Gastrocnemius medialis (tissue), 4 donors: Measurements from ENCODE around the gene TNFRSF21. TPM values are rescaled to one million over a fixed set of nuclear protein-coding genes. Genes with fewer than 3 reads are reported as not detected.

Source experiments
- ATAC-seq, 2 donors: fragments of 150-250 bp; one replicate each; pipeline ENCODE4 v1.9.1; 2016
- DNase-seq, 2 donors: peaks; one replicate each; pipeline ENCODE4 v3.0.0-alpha.2; 2019
- H3K27ac ChIP-seq, 4 donors: fragments of 200-600 bp; sonication (generic); 1 replicate in 1 of 4; 2 replicates in 3 of 4; pipeline ENCODE4 v1.5.1; 2016 to 2018; ENCODE audit warnings: mild to moderate bottlenecking in 2 of 4, moderate library complexity in 1 of 4
- H3K27me3 ChIP-seq, 3 donors: fragments of 200-600 bp; sonication (generic) in 2 of 3; 1 replicate in 1 of 3; 2 replicates in 2 of 3; pipeline versions ENCODE4 v1.5.1 to v1.6.0; 2016 to 2019; ENCODE audit warnings: mild to moderate bottlenecking in 1 of 3, moderate library complexity in 1 of 3
- H3K36me3 ChIP-seq, 2 donors: fragments of 200-600 bp; sonication (generic) in 1 of 2; one replicate each; pipeline ENCODE4 v1.5.1; 2017 to 2018
- H3K4me1 ChIP-seq, 2 donors: fragments of 200-600 bp; sonication (generic) in 1 of 2; one replicate each; pipeline ENCODE4 v1.5.1; 2016 to 2017; ENCODE audit warnings: mild to moderate bottlenecking in 2 of 2
- H3K4me3 ChIP-seq, 4 donors: fragments of 200-600 bp; sonication (generic) in 3 of 4; 1 replicate in 1 of 4; 2 replicates in 3 of 4; pipeline ENCODE4 v1.5.1; 2016 to 2019; ENCODE audit warnings: mild to moderate bottlenecking in 2 of 4
- H3K9me3 ChIP-seq, 3 donors: fragments of 200-600 bp; sonication (generic) in 2 of 3; 1 replicate in 1 of 3; 2 replicates in 2 of 3; pipeline ENCODE4 v1.5.1; 2016 to 2019
- POLR2A ChIP-seq, 2 donors: fragments of 450-650 bp; IDR thresholded peaks; one replicate each; pipeline ENCODE4 v1.6.1; 2017; ENCODE audit warnings: antibody characterized with exemption in 2 of 2, mild to moderate bottlenecking in 2 of 2, moderate library complexity in 2 of 2
- in situ Hi-C, 4 donors: fragments of 200-750 bp; cut with MboI; loops; one replicate each; pipeline versions ENCODE4 v1.15.0 to v1.8.0; 2017; ENCODE audit warnings: low sequenced_read_pairs in 4 of 4
- intact Hi-C: fragments of 100-400 bp; cut with DNase I; formaldehyde crosslinking; loops from one replicate; pipeline ENCODE4 v1.15.1; 2023; ENCODE audit warnings: low total_unique reads
- total RNA-seq, 4 donors: library from RNA; depleted of rRNA; stranded (reverse); fragments of >200 nt; gene quantifications; one replicate each; pipeline versions ENCODE4 v1.1.0 to v1.2.3, GENCODE V29; 2016
- TF ChIP-seq, protein P1 (sequence below), 5 experiments: fragments of 450-650 bp in 3 of 5; fragments of 200-600 bp in 2 of 5; sonication (generic) in 2 of 5; IDR thresholded peaks in 4 of 5; conservative IDR thresholded peaks in 1 of 5; 1 replicate in 4 of 5; 2 replicates in 1 of 5; pipeline ENCODE4 v1.5.1; 2016 to 2019; ENCODE audit warnings: antibody characterized with exemption in 5 of 5, mild to moderate bottlenecking in 3 of 5, moderate library complexity in 3 of 5

Gene TNFRSF21
- total RNA-seq, 4 donors from 2014 or later = 2.8 to 5.3 (median 3.7) TPM

- no peaks in the 10 kb centered on the region for H3K4me1 ChIP-seq
- no peak overlapping the region for H3K27ac ChIP-seq
- in situ Hi-C loops = no loop called here
- DNase-seq (no peak), ATAC-seq (no peak)
- H3K36me3 ChIP-seq = no peaks in the 10 kb centered on the region
- H3K4me3 ChIP-seq = no peak overlapping the region
- intact Hi-C loops = no loop called here
- H3K27me3 ChIP-seq = no peaks in the 10 kb centered on the region
- no peaks in the 10 kb centered on the region for H3K9me3 ChIP-seq
- TF ChIP-seq POLR2A (IDR thresholded peaks at IDR 0.05) = no peak
- TF ChIP-seq, protein P1, sequence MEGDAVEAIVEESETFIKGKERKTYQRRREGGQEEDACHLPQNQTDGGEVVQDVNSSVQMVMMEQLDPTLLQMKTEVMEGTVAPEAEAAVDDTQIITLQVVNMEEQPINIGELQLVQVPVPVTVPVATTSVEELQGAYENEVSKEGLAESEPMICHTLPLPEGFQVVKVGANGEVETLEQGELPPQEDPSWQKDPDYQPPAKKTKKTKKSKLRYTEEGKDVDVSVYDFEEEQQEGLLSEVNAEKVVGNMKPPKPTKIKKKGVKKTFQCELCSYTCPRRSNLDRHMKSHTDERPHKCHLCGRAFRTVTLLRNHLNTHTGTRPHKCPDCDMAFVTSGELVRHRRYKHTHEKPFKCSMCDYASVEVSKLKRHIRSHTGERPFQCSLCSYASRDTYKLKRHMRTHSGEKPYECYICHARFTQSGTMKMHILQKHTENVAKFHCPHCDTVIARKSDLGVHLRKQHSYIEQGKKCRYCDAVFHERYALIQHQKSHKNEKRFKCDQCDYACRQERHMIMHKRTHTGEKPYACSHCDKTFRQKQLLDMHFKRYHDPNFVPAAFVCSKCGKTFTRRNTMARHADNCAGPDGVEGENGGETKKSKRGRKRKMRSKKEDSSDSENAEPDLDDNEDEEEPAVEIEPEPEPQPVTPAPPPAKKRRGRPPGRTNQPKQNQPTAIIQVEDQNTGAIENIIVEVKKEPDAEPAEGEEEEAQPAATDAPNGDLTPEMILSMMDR (IDR thresholded peaks at IDR 0.05 in 4 of 5, conservative IDR thresholded peaks at IDR 0.05 in 1 of 5) = no peak
Observed at GRCh38 chr6:47203266-47203937, 106.3 kb downstream of the TNFRSF21 start.

- intact Hi-C loops (no loop called here), in situ Hi-C loops (no loop called here)
- Histone ChIP-seq H3K27me3 (no peaks in the 10 kb centered on the region), H3K4me1 (no peaks in the 10 kb centered on the region), H3K27ac (no peak overlapping the region), H3K4me3 (no peak overlapping the region), H3K36me3 (no peaks in the 10 kb centered on the region), H3K9me3 (no peaks in the 10 kb centered on the region)
- ATAC-seq (no peak), DNase-seq (no peak)
- TF ChIP-seq POLR2A (IDR thresholded peaks at IDR 0.05) = no peak
- TF ChIP-seq, protein P1 (IDR thresholded peaks at IDR 0.05 in 4 of 5, conservative IDR thresholded peaks at IDR 0.05 in 1 of 5) = no peak
Observed at GRCh38 chr6:47202644-47203205, 107.0 kb downstream of the TNFRSF21 start.

- in situ Hi-C loops = no loop called here
- no peak overlapping the region for H3K27ac ChIP-seq
- TF ChIP-seq, protein P1 (IDR thresholded peaks at IDR 0.05 in 4 of 5, conservative IDR thresholded peaks at IDR 0.05 in 1 of 5) = no peak
- no peak for TF ChIP-seq POLR2A (IDR thresholded peaks at IDR 0.05)
Observed at GRCh38 chr6:47200536-47201334, 109.0 kb downstream of the TNFRSF21 start.

GRCh38 chr6:47197682-47198640 is 111.7 kb downstream of the TNFRSF21 start:
- Histone ChIP-seq H3K36me3 (no peaks in the 10 kb centered on the region), H3K27ac (no peak overlapping the region), H3K27me3 (no peaks in the 10 kb centered on the region), H3K4me1 (no peaks in the 10 kb centered on the region), H3K9me3 (no peaks in the 10 kb centered on the region), H3K4me3 (no peak overlapping the region)
- ATAC-seq (no peak), DNase-seq (no peak)
- no peak for TF ChIP-seq POLR2A (IDR thresholded peaks at IDR 0.05)
- TF ChIP-seq, protein P1 (IDR thresholded peaks at IDR 0.05 in 4 of 5, conservative IDR thresholded peaks at IDR 0.05 in 1 of 5) = no peak
- intact Hi-C loops = no loop called here
- in situ Hi-C loops = no loop called here

More at GRCh38 chr6:47200536-47201334, 109.0 kb downstream of the TNFRSF21 start:
- no peak for DNase-seq
- Histone ChIP-seq H3K36me3 (no peaks in the 10 kb centered on the region), H3K4me1 (no peaks in the 10 kb centered on the region), H3K4me3 (no peak overlapping the region), H3K27me3 (no peaks in the 10 kb centered on the region), H3K9me3 (no peaks in the 10 kb centered on the region)
- no peak for ATAC-seq
- intact Hi-C loops = no loop called here
